Urinary bladder (tissue), 4 donors: ENCODE results near the gene RAB8A. TPM values are rescaled to one million over a fixed set of nuclear protein-coding genes. Genes with fewer than 3 reads are reported as not detected.
A peak's percentile ranks its signal among the peaks of the same experiment; 100 is the strongest.

Experiments used
- DNase-seq: peaks from one replicate; pipeline ENCODE4 v3.0.0-alpha.2; 2015; ENCODE audit errors: extremely low spot score
- H3K27ac ChIP-seq: one replicate; pipeline ENCODE4 v1.5.1; 2013; ENCODE audit warnings: low read depth, mild to moderate bottlenecking, moderate library complexity
- H3K36me3 ChIP-seq: one replicate; pipeline ENCODE4 v1.6.1; 2013; ENCODE audit warnings: mild to moderate bottlenecking, moderate library complexity; ENCODE audit not compliant: insufficient read depth
- H3K4me1 ChIP-seq: one replicate; pipeline ENCODE4 v1.6.1; 2013; ENCODE audit warnings: mild to moderate bottlenecking, moderate library complexity; ENCODE audit not compliant: insufficient read depth
- H3K4me3 ChIP-seq: one replicate; pipeline ENCODE4 v1.5.1; 2013; ENCODE audit warnings: low read depth, low read length
- WGBS: extraction: QIAGEN DNeasy Blood & Tissue Kit; methylation state at CpG from one replicate; pipeline ENCODE4 v1.1.7; 2013; 5-methylcytosine and 5-hydroxymethylcytosine counted together
- polyA plus RNA-seq: library from polyadenylated mRNA; stranded (reverse); fragments of 200-250 nt; gene quantifications from one replicate; pipeline ENCODE4 v1.2.3, GENCODE V29; 2013
- total RNA-seq: library from RNA; depleted of rRNA; stranded (reverse); fragments of >200 nt; gene quantifications from one replicate; pipeline ENCODE4 v1.2.3, GENCODE V29; 2014
- donor health status: healthy with polysubstance abuse.
- donor health status: healthy.

RAB8A gene
- total RNA-seq (69.5 TPM), polyA plus RNA-seq (43.6 TPM)

DNA sequence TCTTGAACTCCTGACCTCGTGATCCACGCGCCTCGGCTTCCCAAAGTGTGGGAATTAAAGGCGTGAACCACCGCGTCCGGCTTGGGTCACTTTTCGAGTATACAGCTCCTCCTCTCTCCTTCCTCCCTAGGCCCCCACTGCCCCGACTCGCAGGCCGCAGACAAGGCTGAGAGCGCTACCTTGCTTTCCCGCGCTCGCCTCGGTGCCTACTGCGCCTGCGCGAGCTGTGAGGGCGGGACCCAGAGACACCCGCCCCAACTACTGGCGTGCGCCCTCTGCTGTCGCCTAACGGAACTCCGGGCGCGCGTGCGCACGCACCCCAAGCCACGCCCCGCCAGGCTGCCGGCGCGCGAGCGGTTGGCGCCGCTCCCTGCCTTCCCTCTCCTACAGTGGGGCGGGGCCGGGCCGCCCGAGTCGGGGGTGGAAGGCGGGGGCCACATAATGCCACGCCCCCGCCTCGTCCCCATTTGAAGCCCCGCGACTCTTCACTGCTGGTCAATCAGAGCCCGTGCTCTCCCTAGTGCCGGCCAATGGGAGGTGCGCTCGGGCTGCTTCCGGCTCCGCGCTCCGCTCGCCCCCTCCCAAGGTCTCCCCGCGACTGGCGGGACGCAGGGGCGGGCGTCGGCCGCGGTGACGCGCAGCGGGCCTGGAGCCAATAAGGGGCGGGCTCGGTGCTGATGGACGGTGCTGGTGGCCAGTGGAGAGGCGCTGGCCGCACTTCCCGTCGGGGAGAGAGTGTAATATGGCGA is at the start of gene RAB8A:
Gene RAB8A, plus strand, starts transcription at position 730 of the 749 bp plus-strand sequence. Its CDS starts 13 bp downstream, at position 743.
- no peaks in the 10 kb centered on the region for H3K4me1 ChIP-seq

DNA sequence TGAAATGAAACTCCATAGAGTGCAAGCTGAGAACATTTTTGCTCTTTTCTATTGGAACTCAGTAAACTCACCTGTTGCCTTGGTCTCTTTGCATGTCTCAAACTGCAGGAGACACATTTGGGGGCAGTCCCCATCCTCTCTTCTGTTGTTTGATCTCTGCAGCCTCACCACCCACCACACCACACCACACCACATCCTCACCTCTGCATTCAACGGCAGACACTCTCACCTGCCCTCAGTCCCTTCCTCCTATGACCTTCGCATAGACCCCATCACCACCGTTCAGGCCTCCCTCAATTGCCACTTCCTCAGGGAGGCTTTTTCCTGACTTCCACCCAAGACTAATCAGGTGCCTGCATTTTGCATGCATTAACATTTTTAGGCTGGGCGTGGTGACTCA is 49.7 kb upstream of the RAB8A start:
- Histone ChIP-seq H3K36me3 (no peaks in the 10 kb centered on the region), H3K27ac (no peak overlapping the region), H3K4me1 (no peaks in the 10 kb centered on the region), H3K4me3 (no peak overlapping the region)
- WGBS, result 54% methylated on average over 4 of the region's 4 CpGs
- DNase-seq, result no peak

More for the DNA sequence above, at the start of gene RAB8A:
- peak; percentile 98 for DNase-seq
- Histone ChIP-seq H3K27ac (peak within 1 kb of the TSS; percentile 91), H3K36me3 (no peaks in the 10 kb centered on the region), H3K4me3 (peak within 1 kb of the TSS; percentile 63)
- WGBS, result under 1% methylated on average over 81 of the region's 81 CpGs

DNA sequence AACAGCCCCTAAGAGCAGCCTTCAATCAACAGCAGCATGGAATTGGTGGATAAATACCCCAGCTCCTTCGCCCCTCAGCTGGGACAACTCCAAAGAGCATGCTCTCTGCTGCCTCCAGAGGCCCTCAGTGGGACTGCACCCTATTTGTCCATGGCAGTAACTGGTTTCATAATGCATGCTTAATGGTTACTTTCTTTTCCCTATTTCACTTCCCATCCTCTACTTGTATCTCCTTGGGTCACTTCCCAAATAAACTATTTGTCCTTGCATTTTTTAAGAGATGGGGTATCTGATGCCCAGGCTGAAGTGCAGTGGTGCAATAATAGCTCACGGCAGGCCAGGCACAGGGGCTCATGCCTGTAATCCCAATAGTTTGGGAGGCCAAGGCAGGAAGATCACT is 48.9 kb upstream of the RAB8A start:
- Histone ChIP-seq H3K4me1 (no peaks in the 10 kb centered on the region), H3K27ac (no peak overlapping the region), H3K4me3 (no peak overlapping the region), H3K36me3 (no peaks in the 10 kb centered on the region)
- 77% methylated on average over 2 of the region's 2 CpGs for WGBS
- DNase-seq, result no peak

DNA sequence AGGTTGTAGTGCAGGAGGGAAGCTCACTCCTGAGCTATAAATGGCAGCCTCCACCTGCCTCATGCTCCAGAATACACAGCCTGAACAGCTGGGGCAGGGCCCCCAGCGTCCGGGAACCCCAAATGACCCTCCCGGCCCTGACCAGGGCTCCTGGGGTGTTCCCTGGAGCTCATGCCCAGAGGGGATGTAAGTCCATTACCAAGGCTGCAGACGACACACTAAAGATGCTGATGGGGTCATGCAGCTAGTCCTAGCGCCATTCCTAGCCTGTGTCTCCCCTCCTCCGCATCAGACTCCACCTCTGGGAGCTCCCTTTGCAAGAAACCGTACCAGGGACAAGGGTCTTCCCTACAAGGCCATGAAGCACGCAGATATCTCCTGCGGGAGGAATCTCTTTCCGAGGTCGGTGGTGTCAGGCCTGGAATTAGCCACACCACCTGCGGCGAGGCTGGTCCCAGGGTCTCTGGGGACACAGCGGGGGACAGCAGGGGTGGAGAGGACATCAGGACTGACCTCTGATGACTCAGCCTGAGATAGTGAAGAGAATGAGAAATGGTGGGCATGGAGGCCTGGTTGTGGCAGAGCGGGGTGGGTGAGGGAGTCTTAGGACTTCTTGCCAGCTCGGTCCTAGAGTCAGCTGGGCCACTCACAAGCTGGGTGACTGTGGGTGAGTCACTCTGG is 47.3 kb upstream of the RAB8A start:
- no peak for DNase-seq
- Histone ChIP-seq H3K4me1 (no peaks in the 10 kb centered on the region), H3K36me3 (no peaks in the 10 kb centered on the region), H3K27ac (no peak overlapping the region), H3K4me3 (no peak overlapping the region)
- WGBS, result 88% methylated on average over 16 of the region's 16 CpGs

DNA sequence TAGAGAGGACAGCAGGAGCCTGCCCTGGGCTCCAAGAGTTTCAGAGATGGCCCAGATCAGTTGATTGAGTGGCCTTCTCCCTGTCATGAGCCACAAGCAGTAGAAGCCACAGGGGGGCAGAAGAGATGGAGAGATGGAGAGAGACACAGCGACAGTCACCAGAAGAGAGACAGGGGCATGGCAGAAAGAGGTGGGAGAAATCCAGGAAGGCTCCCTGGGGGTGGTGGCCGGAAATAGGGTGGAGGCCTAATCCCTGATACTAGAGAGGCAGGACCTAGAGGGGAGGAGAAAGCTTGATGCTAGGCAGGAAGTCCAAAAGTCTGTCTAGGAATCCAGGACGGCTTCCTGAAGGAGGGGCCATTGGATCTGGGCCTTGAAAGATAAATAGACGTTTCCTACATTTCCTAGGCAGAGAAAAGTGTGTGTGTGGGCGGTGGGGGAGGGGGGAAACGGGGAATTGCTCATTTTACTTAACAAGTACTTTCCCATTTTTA is 45.0 kb upstream of the RAB8A start:
- Histone ChIP-seq H3K4me3 (no peak overlapping the region), H3K36me3 (no peaks in the 10 kb centered on the region), H3K4me1 (no peaks in the 10 kb centered on the region), H3K27ac (peak overlapping the region; percentile 85)
- DNase-seq, result no peak
- 43% methylated on average over 6 of the region's 6 CpGs for WGBS

DNA sequence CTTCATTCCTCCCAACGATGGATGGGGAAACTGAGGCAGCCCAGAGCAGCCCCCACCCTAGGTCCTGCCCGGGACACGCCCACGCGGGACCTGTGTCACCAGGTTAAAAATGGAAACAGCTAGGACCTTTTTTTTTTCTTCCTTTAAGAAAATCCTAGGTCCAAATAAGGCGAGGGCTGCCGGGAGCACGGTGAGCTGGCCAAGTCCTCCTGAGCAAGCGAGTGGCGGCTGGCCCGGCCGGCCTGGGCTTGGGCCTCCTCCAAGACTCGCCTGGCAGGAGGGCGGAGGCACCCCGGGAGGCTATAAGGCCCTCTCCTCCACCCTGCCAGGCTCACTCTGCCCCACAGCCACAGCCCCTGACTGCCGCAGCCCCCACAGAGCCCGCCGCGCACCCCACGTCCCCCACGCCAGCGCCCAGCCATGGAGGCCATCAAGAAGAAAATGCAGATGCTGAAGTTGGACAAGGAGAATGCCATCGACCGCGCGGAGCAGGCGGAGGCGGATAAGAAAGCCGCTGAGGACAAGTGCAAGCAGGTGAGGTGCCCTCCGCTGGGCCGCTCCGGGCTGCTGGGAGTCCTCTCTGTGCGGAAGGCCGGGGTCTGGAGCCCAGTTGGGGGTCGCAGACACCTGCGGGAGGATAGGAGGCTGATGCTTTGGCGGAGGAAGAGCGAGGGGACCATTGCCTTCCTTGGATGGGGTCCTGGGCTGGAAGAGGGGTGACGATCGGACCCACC is 44.3 kb upstream of the RAB8A start:
- Histone ChIP-seq H3K4me3 (peak overlapping the region; percentile 40), H3K36me3 (no peaks in the 10 kb centered on the region), H3K27ac (peak overlapping the region; percentile 85), H3K4me1 (no peaks in the 10 kb centered on the region)
- DNase-seq, result no peak
- 45% methylated on average over 40 of the region's 40 CpGs for WGBS

DNA sequence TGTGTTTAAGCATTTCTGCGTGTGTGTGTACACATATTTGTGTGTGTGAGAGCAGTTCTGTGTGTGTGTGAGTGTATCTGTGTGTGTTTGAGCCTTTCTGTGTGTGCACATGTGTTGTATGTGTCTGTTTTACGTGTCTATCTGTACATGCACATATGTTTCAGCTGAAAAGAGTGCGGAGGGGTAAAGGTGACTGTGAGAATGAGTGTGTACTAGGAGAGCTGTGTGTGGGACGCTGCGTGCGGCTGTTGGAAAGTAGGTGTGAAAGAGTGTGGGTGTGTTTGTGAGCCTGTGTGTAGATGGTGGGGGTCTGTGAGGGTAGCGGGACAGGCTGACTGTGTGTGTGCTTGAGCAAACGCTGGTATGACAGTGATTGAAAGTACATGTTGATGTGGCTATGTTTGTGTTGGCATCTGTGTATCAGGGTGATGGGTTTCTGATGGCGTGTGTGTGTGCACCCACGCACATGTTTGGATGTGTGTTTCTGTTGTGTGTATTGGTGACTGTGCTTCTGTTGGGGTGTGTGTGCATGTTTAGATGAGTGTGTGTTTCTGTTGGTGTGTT is 42.9 kb upstream of the RAB8A start:
- Histone ChIP-seq H3K4me3 (peak overlapping the region; percentile 40), H3K4me1 (no peaks in the 10 kb centered on the region), H3K27ac (peak overlapping the region; percentile 13), H3K36me3 (no peaks in the 10 kb centered on the region)
- 58% methylated on average over 10 of the region's 10 CpGs for WGBS
- no peak for DNase-seq

DNA sequence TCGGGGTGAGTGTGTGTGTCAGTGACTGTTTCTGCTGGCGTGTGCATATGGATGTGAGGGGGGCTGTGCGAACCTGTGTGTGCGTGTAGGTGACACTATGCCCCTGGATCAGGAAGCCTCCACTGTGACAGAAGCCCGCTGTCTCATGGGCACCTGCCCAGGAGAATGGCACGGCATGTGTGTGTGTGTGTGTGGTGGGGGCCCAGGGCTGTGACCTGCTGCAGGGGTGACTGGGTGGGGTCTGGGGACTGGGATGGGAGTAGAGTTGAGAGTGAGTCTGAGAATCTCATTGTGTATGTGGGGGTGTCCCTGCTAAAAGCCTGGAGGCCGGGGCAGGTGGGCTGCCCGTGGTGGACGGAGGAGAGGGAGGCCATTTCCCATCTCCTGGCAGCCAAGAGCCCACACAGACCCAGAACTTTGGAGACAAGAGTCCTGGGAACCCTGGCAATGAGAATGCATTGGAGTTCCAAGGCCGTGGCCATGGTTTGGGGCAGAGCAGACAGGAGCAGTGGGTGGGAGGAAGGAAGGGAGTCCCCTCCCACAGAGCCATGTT is 41.8 kb upstream of the RAB8A start:
- Histone ChIP-seq H3K4me3 (peak overlapping the region; percentile 6), H3K27ac (peak overlapping the region; percentile 88), H3K4me1 (no peaks in the 10 kb centered on the region), H3K36me3 (no peaks in the 10 kb centered on the region)
- no peak for DNase-seq
- 58% methylated on average over 10 of the region's 10 CpGs for WGBS

DNA sequence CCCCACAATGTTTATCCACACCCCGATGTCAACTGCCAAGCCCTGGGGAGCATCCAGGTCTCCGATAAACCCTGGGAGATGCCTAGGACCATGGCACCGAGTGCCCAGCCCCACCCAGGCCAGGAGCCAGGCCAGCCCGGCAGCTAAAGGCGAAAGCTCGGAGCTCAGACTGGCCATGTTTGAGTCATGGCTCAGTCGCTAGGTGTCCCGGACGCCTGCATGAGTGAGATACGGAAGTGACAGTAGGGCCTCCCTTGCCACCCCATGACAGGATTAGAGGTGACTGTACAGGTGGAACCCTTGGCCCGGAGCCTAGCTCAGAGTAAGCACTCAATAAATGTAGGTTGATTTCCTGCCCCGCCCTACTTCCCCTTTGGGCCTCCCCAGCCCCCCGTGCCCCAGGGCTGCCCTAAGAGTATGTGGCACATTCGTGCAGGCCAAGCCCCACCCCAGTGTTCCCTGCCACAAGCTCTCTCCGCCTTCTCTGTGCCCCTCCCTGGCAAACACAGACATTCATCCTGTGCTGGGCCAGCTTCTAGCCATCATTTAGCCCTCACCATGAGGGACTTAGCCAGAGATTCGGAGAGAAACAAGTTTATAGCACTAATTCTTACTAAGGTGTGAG is 41.2 kb upstream of the RAB8A start:
- no peaks in the 10 kb centered on the region for H3K4me1 ChIP-seq
- peak overlapping the region; percentile 88 for H3K27ac ChIP-seq
- DNase-seq, result no peak
- WGBS, result 35% methylated on average over 16 of the region's 16 CpGs
- no peak overlapping the region for H3K4me3 ChIP-seq
- H3K36me3 ChIP-seq, result no peaks in the 10 kb centered on the region

DNA sequence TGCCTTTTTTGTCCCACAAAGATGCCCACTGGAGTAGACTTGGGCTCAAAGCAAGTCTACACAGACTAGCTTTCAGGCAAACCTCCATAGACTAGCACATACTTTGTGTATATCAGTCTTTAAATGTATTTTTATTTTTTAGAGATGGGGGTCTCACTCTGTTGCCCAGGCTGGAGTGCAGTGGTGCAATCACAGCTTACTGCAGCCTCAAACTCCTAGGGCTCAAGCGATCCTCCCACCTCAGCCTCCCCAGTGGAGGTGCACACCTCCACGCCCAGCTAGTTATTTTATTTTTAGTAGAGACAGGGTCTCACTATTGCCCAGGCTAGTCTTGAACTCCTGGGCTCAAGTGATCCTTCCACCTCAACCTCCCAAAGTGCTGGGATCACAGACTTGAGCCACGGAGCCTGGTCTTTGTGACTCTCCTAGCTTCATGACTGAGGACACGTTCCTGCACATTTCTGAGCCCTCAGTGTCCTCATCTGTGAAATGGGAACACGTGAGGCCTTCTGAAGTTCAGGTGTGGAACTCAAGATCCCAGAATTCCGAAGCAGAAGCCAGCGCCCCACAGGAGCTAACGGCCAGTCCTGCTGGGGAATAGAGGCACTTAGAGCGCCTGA is 40.5 kb upstream of the RAB8A start:
- WGBS, result 60% methylated on average over 9 of the region's 9 CpGs
- H3K4me1 ChIP-seq, result no peaks in the 10 kb centered on the region
- H3K36me3 ChIP-seq, result no peaks in the 10 kb centered on the region
- H3K27ac ChIP-seq, result peak overlapping the region; percentile 68
- H3K4me3 ChIP-seq, result no peak overlapping the region
- DNase-seq, result no peak

DNA sequence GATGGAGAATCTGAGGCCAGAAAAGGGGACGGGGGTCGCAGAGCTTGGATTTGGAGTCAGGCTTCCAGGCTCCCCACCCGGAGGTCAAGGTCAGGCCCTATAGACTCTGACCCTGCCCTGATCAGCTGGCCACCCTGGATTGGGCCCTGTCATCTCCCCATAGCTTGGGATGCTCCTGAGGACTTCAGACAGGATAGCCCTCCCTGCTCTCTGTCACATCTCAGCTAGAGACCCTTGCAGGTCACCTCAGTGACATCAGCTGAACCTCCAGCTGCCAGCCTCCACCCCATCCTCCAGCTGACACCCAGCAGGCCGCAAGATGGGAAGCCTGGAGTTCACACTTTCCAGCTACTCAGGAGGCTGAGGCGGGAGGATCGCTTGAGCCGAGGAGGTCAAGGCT is 38.2 kb upstream of the RAB8A start:
- Histone ChIP-seq H3K4me1 (no peaks in the 10 kb centered on the region), H3K36me3 (no peaks in the 10 kb centered on the region), H3K27ac (no peak overlapping the region), H3K4me3 (no peak overlapping the region)
- DNase-seq, result no peak
- 78% methylated on average over 7 of the region's 7 CpGs for WGBS

DNA sequence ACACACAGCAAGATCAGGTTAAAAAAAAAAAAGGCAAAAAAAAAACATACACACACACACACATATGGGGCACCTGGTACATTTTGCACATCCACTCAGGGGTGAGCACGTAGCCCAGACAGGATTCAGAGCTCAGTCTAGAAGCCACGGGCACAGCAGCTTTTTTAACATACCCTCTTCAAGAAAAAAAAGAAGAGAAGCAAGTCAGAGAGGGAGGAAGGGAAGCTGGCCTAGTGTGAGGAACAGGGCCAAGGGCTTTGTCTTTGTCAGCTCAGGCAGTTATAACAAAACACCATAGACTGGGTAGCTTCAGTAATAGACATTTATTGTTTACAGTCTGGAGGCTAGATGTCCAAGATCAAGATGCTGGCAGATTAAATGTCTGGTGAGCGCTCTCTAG is 37.7 kb upstream of the RAB8A start:
- Histone ChIP-seq H3K36me3 (no peaks in the 10 kb centered on the region), H3K27ac (peak overlapping the region; percentile 27), H3K4me1 (no peaks in the 10 kb centered on the region), H3K4me3 (no peak overlapping the region)
- DNase-seq, result no peak
- 32% methylated on average over 3 of the region's 3 CpGs for WGBS
